HUES48 (cell line): Measurements from ENCODE around the gene PFDN5.

Source experiments
- H3K27ac ChIP-seq: one replicate; pipeline ENCODE4 v1.7.0; 2013; ENCODE audit warnings: low read depth, low read length, inconsistent platforms
- H3K27me3 ChIP-seq: 2 replicates; pipeline ENCODE4 v1.6.1; 2013; ENCODE audit warnings: mild to moderate bottlenecking, low read length; ENCODE audit not compliant: control insufficient read depth, insufficient read depth
- H3K36me3 ChIP-seq: 2 replicates; pipeline ENCODE4 v1.6.1; 2013; ENCODE audit warnings: low read length; ENCODE audit not compliant: control insufficient read depth, insufficient read depth
- H3K4me1 ChIP-seq: 2 replicates; pipeline ENCODE4 v1.6.1; 2013; ENCODE audit warnings: mild to moderate bottlenecking, low read length; ENCODE audit not compliant: control insufficient read depth, insufficient read depth
- H3K4me3 ChIP-seq: 2 replicates; pipeline ENCODE4 v1.5.1; 2013; ENCODE audit warnings: mild to moderate bottlenecking, low read depth, low read length
- H3K9ac ChIP-seq: 2 replicates; pipeline ENCODE4 v1.6.1; 2013; ENCODE audit warnings: mild to moderate bottlenecking, low read depth, low read length, moderate library complexity
- H3K9me3 ChIP-seq: 2 replicates; pipeline ENCODE4 v1.6.1; 2013; ENCODE audit warnings: low read length; ENCODE audit not compliant: control insufficient read depth, insufficient read depth

Gene PFDN5

GRCh38 chr12:53295070-53295890, at the start of gene PFDN5:
Gene PFDN5 (plus strand): TSS chr12:53295542. CDS start chr12:53295568, 26 bp downstream.
- H3K9ac ChIP-seq: peak within 1 kb of the TSS; percentile 81
- H3K27me3 ChIP-seq: no peaks in the 10 kb centered on the region
- peaks cover 54% of the 10 kb centered on the region for H3K36me3 ChIP-seq
- H3K4me3 ChIP-seq: peak within 1 kb of the TSS; percentile 98
- H3K4me1 ChIP-seq: peaks cover 8% of the 10 kb centered on the region
- peak within 1 kb of the TSS; percentile 81 for H3K27ac ChIP-seq
- H3K9me3 ChIP-seq: no peaks in the 10 kb centered on the region

DNA sequence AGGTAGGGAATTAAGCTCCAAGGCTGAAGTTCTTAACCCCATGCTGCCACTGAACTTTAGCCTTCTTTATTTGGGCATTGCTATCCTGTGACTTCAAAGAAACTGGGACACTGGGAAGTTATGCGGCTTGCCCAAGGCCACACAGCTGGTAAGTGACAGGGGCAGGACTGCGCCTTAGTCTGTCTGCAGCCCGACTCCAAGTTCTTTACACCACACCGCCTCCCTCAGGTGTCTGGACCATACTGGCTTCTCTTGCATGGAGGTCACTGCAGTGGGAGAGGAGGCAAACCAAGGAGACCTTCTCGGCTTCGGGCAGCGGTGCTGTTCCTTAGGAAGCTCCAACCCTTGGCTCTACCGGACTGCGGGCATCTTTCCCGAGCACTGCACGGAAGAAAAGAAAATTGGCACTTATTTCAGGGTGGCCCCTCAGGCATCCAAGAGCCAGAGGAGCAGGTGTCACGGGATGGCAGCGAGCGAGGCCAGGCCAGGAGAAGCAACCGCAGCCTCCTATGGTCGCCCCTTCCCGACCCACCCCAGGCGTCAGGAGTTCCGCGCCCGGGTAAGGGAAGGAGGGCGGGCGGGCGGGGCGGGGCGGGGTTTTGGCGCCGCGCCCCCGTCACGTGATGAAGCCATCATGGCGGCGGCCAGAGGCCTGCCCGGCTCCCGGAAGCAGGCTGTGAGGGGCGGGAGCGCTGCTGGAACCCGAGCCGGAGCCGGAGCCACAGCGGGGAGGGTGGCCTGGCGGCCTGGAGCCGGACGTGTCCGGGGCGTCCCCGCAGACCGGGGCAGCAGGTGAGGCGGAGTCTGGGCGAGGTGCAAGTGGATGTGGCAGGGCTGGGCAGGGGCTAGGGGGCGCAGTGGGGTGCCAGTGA, 43.6 kb upstream of the PFDN5 start:
- H3K27ac ChIP-seq: peak overlapping the region; percentile 92

GRCh38 chr12:53252349-53252916, 42.9 kb upstream of the PFDN5 start:
- Histone ChIP-seq H3K27ac (peak overlapping the region; percentile 83), H3K9ac (peak overlapping the region; percentile 71), H3K9me3 (no peaks in the 10 kb centered on the region), H3K4me1 (peaks cover 12% of the 10 kb centered on the region), H3K36me3 (peaks cover 12% of the 10 kb centered on the region), H3K27me3 (no peaks in the 10 kb centered on the region), H3K4me3 (peak overlapping the region; percentile 71)

More for the DNA sequence above, 43.6 kb upstream of the PFDN5 start:
- Histone ChIP-seq H3K9ac (peak overlapping the region; percentile 71), H3K27me3 (no peaks in the 10 kb centered on the region), H3K36me3 (peaks cover 12% of the 10 kb centered on the region), H3K9me3 (no peaks in the 10 kb centered on the region), H3K4me1 (peaks cover 12% of the 10 kb centered on the region), H3K4me3 (peak overlapping the region; percentile 71)

- no peak overlapping the region for H3K27ac ChIP-seq
- peaks cover 12% of the 10 kb centered on the region for H3K4me1 ChIP-seq
Observed at GRCh38 chr12:53253298-53253697, 42.0 kb upstream of the PFDN5 start.

DNA sequence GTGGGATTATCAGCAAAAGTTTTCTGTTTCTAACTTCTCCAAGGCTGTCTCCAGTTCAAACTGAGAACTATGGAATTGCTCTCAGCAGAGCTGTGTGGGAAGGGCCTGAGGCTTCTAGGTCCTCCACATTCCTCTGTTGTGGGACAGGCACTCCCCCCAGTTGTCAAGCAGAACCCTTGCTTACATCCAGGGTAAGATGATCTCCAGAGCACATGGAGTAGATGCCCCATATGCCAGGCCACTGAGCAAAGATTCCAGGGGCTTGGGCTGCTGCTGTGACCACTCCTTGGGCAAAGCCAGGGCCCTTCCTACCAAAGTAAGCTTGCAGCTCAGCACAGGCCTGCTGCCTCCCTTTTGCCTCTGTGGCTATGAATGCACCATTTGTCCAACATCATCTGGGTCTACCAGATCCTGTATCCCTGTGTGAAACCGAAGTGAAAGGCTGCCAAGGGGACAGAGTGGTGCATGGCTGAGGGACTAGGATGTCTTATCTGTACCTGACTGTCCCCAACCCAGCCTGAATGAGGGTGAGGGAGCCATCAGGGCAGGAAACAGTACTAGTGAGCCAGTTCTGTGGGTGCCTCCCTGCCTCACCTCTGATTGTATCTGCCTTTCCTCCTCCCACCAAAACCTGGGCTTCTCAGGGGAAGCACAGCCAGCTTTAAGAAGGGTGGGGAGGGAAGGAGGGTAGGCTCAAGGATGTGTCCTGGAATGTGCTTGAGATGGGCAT, 40.4 kb upstream of the PFDN5 start:
- no peaks in the 10 kb centered on the region for H3K27me3 ChIP-seq
- no peak overlapping the region for H3K9ac ChIP-seq
- H3K9me3 ChIP-seq: no peaks in the 10 kb centered on the region
- H3K36me3 ChIP-seq: peaks cover 12% of the 10 kb centered on the region
- peaks cover 12% of the 10 kb centered on the region for H3K4me1 ChIP-seq
- no peak overlapping the region for H3K4me3 ChIP-seq
- no peak overlapping the region for H3K27ac ChIP-seq

More at GRCh38 chr12:53253298-53253697, 42.0 kb upstream of the PFDN5 start:
- Histone ChIP-seq H3K4me3 (peak overlapping the region; percentile 71; the same call in 1 of the 2 replicates), H3K27me3 (no peaks in the 10 kb centered on the region), H3K9ac (no peak overlapping the region), H3K36me3 (peaks cover 12% of the 10 kb centered on the region), H3K9me3 (no peaks in the 10 kb centered on the region)

DNA sequence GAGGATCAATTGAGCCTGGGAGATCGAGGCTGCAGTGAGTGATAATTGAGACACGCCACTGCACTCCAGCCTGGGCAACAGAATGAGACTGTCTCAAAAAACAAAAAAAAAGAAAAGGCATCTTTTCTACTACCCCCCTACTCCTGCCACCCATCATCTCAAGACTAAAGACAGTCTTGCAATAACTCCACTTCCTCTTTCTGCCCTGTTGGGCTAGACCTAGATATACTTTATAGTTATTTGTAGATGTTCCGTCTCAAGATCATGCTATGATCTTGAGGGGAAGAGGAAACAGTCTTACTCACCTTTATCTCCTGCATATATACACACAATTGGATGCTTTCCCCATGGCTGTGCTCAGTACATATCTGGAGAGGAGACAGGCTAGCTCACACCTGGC, 39.3 kb upstream of the PFDN5 start:
- Histone ChIP-seq H3K9ac (no peak overlapping the region), H3K9me3 (no peaks in the 10 kb centered on the region), H3K4me1 (peaks cover 12% of the 10 kb centered on the region), H3K4me3 (no peak overlapping the region), H3K36me3 (peaks cover 12% of the 10 kb centered on the region), H3K27me3 (no peaks in the 10 kb centered on the region), H3K27ac (no peak overlapping the region)

- H3K4me1 ChIP-seq: no peaks in the 10 kb centered on the region
- H3K9ac ChIP-seq: no peak overlapping the region
- H3K27me3 ChIP-seq: no peaks in the 10 kb centered on the region
- no peak overlapping the region for H3K27ac ChIP-seq
- peaks cover 5% of the 10 kb centered on the region; the same call in 1 of the 2 replicates for H3K36me3 ChIP-seq
- H3K4me3 ChIP-seq: no peak overlapping the region
- H3K9me3 ChIP-seq: no peaks in the 10 kb centered on the region
Observed at GRCh38 chr12:53258541-53259539, 36.5 kb upstream of the PFDN5 start.

- Histone ChIP-seq H3K4me1 (no peaks in the 10 kb centered on the region), H3K9ac (no peak overlapping the region), H3K9me3 (no peaks in the 10 kb centered on the region), H3K36me3 (no peaks in the 10 kb centered on the region), H3K27me3 (no peaks in the 10 kb centered on the region), H3K4me3 (no peak overlapping the region), H3K27ac (no peak overlapping the region)
Observed at GRCh38 chr12:53259891-53260290, 35.5 kb upstream of the PFDN5 start.

DNA sequence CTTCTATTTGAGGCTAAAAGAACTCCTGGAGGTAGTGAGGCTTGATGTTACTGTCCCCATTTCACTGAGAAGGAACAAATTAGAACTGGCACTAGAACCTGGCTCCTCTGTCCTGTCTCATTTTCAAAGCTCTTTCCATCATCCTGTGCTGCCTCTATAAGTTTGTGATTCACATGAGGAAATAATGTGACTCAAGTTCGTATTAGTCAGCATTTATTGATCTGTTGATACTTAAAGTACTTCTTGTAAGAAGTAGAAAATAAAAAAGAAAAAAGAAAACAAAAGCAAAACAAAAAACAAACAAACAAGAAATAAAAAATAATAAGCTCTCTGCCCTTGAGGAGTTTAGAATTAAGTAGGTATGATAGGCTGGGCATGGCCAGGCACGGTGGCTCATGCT, 29.6 kb upstream of the PFDN5 start:
- Histone ChIP-seq H3K27ac (no peak overlapping the region), H3K4me1 (peaks cover 4% of the 10 kb centered on the region; the same call in 1 of the 2 replicates), H3K4me3 (no peak overlapping the region), H3K27me3 (no peaks in the 10 kb centered on the region), H3K36me3 (peaks cover 19% of the 10 kb centered on the region), H3K9me3 (no peaks in the 10 kb centered on the region), H3K9ac (no peak overlapping the region)
